GM21825 (cell line): ENCODE results near the gene ZYX.

Experiments used
- ATAC-seq: cut with Tn5 transposase; IDR thresholded peaks from one replicate; pipeline ENCODE4 v1.9.1; 2021; ENCODE audit warnings: mild to moderate bottlenecking, moderate library complexity; ENCODE audit not compliant: unreplicated experiment

ZYX gene

GRCh38 chr7:143362131-143363015, 18.8 kb upstream of the ZYX start, which contains the start of gene FAM131B:
TSS of gene FAM131B (minus strand) at chr7:143362713. CDS start at chr7:143362603, 110 bp downstream.
- no peak for ATAC-seq

DNA sequence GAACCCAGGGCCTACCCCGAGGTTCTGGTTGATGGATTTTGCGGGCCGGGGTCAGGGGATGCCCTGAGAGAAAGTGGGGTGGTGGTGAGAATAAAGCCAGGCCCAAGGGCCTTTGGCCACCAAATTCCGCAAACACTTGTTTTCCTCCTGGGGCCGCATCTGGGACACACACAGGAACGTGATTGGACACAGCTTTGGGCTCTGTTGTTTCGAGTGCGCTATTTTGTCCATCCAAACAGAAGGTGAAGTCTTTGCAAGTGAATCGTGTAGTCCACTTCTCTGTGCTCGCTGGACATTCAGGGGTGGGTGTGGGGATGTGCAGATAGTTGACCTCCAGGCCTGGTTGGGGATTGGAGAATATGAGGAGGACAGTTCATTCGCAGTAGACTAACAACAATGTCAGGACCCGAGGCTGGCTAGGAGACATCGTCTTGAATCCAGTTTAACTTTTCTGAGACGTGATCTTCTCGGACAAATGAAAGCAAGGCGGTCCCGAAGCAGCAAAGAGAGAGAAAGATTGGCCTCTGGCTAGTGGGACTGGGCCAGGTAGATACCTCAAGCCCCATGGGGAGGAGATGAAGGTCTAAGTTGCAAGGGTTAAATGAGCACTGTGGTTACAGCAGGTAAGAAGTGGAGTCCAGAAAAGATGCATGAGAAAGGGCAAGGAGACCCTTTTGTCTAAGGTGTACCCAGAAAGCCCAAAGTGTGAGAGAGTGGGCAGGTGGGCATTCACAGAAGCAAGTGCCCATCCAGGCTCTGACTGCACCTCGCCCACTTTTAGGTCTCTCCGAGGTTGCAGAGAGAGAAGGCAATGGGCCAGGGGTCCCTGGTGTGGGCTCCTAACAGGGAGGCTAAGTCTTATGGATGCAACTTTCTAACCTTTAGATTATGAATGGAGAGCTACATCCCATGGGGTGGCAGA, 17.9 kb upstream of the ZYX start:
- no peak for ATAC-seq

DNA sequence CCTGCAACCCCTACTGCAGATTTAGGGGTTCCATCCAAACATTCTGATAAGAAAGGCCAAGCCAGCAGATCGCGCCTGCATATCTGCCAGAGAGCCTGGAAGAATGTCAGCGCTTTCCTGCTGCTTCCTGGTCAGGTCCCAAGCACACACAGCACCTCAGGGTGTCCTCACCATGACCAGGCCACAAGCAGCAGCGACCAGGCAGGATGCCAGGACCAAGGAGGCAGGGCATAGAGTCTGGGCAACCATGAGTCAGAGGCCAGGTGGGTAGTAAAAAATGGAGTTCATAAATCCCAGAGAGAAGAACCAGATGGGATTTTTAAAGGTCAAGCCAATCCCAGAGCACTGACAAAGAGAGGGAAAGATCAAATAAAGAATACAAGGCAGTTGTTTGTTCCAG, 13.2 kb upstream of the ZYX start:
- no peak for ATAC-seq

DNA sequence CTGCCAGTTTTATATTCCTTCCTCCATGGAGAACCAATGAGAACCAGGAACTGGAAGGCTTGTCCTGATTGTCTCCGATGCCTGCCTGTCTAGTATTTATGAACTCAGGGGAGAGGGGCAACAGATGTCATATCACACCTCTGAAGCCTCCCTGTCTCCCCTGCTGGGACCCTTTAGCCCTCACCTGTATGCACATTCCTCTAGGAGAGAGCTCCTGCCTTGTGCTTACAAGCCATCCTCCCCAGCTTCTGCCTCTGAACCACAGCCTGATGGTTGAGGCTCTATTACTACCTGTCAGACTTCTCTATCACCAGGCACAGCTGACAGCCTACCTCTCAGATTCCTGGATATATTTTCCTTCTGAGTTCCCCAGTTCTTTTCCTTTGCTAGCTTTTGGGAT, 12.8 kb upstream of the ZYX start:
- ATAC-seq, result no peak

- ATAC-seq, result no peak
Measured at GRCh38 chr7:143369678-143370651, 11.2 kb upstream of the ZYX start.

DNA sequence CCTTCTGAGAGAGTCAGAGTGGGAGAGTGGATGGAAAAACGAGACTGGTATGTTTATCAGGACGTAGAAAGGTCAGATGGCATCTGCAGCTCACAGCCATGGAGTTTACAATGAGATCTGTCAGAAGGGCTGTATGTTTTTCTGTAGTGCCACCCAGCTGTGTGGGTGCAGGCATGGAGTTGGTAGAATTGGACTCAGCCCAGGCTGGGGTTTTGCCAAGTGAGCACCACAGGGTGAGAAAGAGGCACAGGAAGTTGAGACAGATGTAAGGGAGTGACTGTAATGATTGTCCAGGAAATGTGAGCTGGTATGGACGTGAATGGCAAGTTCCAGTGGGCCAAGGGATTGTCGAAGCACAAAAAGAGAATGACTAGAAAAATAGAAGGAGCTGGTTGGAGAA, 9.1 kb upstream of the ZYX start:
- ATAC-seq, result no peak

GRCh38 chr7:143373255-143373794, 7.8 kb upstream of the ZYX start:
- no peak for ATAC-seq

- no peak for ATAC-seq
Measured at GRCh38 chr7:143374561-143374960, 6.6 kb upstream of the ZYX start.

DNA sequence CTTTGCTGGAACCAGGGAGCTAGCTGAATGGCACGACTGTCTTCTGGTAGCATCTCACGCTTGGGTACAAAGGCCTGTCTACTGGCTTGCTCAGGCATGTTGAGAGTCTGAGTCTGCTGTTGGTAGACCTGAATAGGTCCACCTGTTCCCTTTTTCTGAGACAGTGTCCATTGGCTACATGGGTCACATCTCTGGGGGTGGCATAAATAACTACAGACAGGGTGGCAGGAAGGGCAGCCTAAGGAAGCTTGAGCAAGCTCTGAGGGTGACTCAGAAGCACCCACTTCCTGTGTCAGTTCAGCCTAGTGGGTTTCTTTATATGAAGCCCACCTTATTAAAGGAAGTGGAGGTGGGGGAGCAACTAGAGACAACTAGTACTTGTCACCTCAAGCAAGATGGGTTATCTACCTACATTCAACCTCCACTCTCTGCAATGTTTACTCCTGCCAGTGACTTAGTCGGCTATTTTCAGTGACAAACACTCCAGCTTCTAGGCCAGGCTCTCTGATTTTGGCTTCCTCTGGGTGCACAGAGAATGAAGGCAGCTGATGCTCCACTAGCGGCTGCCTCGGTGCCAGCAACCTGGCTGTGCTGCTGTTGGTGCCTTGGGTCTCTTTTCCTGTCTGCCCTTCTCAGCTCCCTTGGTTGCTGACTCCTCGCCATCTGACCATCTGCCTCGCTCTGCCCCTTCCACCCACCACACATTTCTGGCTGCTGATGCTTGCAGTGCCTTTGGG, 5.7 kb upstream of the ZYX start:
- no peak for ATAC-seq

- no peak for ATAC-seq
Measured at GRCh38 chr7:143376396-143376795, 4.7 kb upstream of the ZYX start.

DNA sequence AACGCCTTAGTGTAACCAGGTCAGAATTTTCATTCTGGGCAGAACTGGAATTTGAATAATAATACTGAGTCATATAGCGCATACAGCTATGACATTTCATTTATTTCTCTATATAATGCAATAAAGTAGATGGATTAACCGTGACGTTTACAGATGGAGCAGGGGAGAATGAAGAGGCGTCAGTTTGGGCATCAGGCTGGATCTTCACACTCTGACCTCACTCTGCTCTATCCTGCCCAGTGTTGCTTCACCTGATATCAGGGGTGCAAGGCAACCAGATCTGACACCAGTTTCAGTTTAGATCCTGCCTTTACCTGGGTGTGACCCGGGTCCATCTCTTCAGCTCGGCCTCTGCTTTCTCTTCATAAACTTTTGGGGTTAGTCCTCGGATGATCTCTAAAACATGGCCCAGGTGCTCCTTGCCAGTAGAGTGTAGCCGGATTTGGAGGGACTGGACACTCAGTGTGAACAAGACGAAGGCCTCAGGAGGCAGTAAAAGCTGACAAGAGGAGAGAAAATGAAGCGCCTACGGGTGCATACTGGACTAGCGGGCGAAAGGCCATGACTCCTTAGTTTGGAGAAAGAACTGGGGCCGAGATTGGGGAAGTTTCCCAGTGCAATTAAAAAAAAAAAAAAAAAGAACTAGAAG, 1.4 kb upstream of the ZYX start:
- no peak for ATAC-seq

DNA sequence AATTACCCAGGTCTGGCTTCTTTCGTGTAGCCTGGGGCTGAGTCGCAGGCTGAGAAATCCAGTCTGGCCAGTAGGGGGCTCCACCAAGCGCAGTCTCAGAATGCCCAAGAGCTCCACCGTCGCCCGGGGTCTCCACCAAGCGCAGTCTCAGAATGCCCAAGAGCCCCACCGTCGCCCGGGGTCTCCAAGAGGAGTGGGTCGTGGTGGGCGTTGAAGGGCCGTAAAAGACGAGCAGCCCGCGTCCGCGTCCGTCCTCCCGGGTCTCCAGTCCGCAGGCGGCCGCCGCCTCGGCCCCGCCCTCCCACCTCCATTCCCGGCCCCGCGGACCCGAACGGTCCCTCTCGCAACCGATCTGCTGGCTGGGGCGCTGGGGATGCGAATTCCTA, 892 bp upstream of the ZYX start:
- ATAC-seq, result peak; percentile 50

DNA sequence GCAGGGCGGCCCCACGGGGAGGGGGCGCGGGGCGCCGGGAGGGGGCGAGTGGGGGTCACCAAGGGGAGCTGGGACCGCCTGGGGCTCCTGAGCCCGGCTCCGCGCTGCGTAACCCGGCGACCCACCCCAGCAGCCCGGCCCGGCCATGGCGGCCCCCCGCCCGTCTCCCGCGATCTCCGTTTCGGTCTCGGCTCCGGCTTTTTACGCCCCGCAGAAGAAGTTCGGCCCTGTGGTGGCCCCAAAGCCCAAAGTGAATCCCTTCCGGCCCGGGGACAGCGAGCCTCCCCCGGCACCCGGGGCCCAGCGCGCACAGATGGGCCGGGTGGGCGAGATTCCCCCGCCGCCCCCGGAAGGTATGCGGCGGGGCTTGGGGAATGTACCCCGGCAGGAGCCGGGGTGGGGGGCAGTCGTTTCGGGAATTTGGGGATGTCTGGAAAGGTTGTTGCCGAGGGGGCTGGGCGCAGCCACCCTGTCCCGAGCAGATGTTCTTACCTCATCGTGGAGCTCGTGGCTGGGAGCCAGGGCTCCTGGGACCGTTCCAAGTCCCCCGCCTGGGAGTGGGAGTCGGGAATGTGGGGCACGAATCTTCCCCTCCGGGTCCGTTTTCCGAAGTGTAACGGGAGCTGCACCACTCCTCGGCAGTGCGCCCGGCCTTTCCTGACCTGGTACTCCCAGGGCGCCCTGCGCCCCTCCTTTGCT, 431 bp downstream of the ZYX start:
- peak; percentile 8 for ATAC-seq

DNA sequence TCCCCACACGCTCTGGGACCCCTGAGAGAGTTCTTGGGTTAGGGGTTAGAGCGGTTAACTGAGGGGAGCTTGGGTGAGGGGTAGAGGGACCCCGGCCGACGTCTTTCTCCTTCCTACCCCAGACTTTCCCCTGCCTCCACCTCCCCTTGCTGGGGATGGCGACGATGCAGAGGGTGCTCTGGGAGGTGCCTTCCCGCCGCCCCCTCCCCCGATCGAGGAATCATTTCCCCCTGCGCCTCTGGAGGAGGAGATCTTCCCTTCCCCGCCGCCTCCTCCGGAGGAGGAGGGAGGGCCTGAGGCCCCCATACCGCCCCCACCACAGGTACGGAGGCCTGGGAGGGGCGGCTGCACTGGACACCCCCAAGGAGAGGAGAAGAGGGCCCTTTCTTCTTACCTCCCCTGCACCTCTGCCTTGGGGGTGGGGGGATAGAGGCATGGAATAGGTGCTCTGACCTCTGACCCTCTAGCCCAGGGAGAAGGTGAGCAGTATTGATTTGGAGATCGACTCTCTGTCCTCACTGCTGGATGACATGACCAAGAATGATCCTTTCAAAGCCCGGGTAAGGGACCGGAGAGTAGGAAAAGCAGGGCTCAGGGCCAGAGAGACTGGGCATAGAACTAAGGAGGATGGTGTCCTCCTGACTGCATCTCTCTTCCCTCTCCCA, 1.1 kb downstream of the ZYX start:
- ATAC-seq, result no peak

DNA sequence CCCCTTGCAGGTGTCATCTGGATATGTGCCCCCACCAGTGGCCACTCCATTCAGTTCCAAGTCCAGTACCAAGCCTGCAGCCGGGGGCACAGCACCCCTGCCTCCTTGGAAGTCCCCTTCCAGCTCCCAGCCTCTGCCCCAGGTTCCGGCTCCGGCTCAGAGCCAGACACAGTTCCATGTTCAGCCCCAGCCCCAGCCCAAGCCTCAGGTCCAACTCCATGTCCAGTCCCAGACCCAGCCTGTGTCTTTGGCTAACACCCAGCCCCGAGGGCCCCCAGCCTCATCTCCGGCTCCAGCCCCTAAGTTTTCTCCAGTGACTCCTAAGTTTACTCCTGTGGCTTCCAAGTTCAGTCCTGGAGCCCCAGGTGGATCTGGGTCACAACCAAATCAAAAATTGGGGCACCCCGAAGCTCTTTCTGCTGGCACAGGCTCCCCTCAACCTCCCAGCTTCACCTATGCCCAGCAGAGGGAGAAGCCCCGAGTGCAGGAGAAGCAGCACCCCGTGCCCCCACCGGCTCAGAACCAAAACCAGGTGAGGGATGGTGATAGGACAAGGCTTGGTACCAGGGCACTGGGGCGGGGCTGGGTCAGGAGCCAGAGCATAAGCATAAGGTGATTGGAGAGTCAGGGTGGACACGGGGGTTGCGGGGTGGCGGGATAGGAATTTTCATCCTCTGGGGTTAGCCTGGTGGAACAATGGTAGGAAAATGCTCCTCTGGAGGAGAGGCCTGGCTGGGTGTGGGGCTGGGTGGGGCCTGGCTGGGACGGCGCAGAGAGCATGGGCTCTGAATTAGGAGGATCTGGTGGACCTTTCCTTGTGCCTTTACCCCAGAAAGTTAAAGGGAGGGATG, 1.9 kb downstream of the ZYX start:
- no peak for ATAC-seq

- ATAC-seq, result no peak
Measured at GRCh38 chr7:143383642-143383957, 2.5 kb downstream of the ZYX start.

DNA sequence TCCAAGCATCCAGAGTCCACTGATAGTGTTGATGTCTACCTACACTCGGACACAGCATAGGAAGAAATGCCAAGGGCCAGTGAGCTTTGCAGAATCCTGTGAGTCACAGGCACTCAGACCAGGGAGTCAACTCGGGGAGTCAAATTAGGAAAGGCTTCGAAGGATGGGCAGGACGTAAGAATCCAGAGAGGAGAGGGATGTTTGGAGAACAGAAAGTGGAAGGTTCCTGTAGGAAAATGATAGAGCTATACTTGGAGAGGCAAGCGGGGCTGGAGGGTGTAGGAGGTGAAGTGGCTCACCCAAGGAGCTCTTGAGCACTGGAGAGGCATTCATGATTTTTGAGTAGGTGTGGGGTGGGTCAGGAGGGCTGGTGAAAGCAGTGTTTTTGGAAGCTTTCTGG, 3.0 kb downstream of the ZYX start:
- no peak for ATAC-seq
